Natural killer cell treated with Interleukin-12 subunit alpha and Interleukin-12 subunit beta and Interleukin-15 and Interleukin-18, amount 100 ng/mL, for 72 hours (primary cell): Measurements from ENCODE around the gene CHRNA5. TPM values are rescaled to one million over a fixed set of nuclear protein-coding genes. Genes with fewer than 3 reads are reported as not detected.

Experiments used
- ATAC-seq, 2 donors: fragments of 150-1000 bp; cut with Tn5 transposase in 1 of 2; sonication (Bioruptor Pico), chemical (Tn5 transposase) in 1 of 2; 2 replicates each; pipeline ENCODE4 v1.10.0; 2021
- DNase-seq: peaks from one replicate; pipeline ENCODE4 v3.0.0; 2022; ENCODE audit warnings: low spot score
- H3K27ac Mint-ChIP-seq, 2 donors: 1 replicate in 1 of 2; 2 replicates in 1 of 2; pipeline ENCODE4 v1.8.0; 2022; ENCODE audit warnings: mixed read lengths in 2 of 2, mild to moderate bottlenecking in 1 of 2, moderate library complexity in 1 of 2
- H3K27me3 Mint-ChIP-seq, 2 donors: 1 replicate in 1 of 2; 2 replicates in 1 of 2; pipeline ENCODE4 v1.8.0; 2022; ENCODE audit warnings: mixed read lengths in 2 of 2
- H3K36me3 Mint-ChIP-seq: one replicate; pipeline ENCODE4 v1.8.0; 2022; ENCODE audit warnings: mixed read lengths
- H3K4me1 Mint-ChIP-seq, 2 donors: 1 replicate in 1 of 2; 2 replicates in 1 of 2; pipeline ENCODE4 v1.8.0; 2022; ENCODE audit warnings: low read depth in 2 of 2, mixed read lengths in 2 of 2, mild to moderate bottlenecking in 1 of 2
- H3K4me3 Mint-ChIP-seq: one replicate; pipeline ENCODE4 v1.8.0; 2022; ENCODE audit warnings: mixed read lengths
- H3K9me3 Mint-ChIP-seq: 2 replicates; pipeline ENCODE4 v1.8.0; 2022; ENCODE audit warnings: mixed read lengths
- total RNA-seq, 2 donors: library from RNA; stranded (reverse); gene quantifications; one replicate each; pipeline ENCODE4 v1.2.3, GENCODE V29; 2022

CHRNA5 gene
- total RNA-seq, 2 donors from 2014 or later = 4.4 to 9.0 TPM

DNA sequence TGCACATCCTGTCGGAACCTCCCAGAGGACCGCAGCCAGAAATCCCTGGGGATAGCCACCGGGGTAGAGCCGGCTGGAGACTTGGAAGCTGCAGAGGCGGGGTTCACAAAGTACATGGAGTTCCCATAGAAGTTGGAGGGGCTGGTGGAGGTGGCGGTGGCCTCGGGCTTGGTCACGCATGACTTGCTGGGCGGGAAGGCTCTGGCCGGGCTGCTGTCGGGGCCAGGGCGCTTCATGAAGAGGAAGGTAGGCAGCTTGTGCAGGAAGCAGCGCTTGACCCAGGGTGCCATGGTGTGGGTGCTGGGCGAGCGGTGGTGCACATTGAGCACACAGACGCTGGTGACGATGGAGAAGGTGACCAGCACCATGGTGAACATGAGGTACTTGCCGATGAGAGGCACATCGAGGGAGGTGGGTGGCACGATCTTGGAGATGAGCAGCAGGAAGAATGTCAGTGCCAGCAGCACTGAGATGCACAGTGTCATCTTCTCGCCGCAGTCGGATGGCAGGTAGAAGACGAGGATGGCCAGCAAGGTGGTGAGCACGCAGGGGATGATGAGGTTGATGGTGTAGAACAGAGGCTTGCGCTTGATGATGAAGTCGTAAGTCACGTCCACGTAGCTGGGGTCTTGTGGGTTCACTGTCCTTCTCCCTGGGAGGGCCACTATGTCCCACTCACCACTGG lies 63.9 kb downstream of the CHRNA5 start:
- ATAC-seq = no peak
- no peak for DNase-seq
- Mint-ChIP-seq H3K9me3 (no peaks in the 10 kb centered on the region), H3K27me3 (peaks cover 16 to 43% of the 10 kb centered on the region in 2 donors), H3K4me1 (no peaks in the 10 kb centered on the region), H3K36me3 (no peaks in the 10 kb centered on the region), H3K4me3 (no peak overlapping the region), H3K27ac (no peak overlapping the region)

DNA sequence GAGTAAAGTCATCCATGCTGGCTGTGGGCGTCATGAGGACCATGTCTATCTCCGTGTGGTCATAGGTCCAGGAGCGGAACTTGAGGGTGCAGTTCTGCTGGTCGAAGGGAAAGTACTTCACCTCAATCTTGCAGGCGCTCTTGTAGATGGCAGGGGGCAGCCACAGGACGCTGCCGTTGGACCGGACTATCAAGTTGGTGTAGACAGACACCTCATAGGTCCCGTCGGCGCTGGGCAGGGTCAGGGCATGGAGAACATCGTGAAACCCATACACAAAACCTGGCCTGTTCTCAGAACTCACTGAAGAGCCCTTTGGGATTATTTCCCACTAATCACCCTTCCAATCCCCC lies 64.4 kb downstream of the CHRNA5 start:
- Mint-ChIP-seq H3K4me3 (no peak overlapping the region), H3K27ac (no peak overlapping the region), H3K36me3 (no peaks in the 10 kb centered on the region), H3K27me3 (peaks cover 15 to 38% of the 10 kb centered on the region in 2 donors), H3K4me1 (no peaks in the 10 kb centered on the region), H3K9me3 (no peaks in the 10 kb centered on the region)
- DNase-seq (no peak), ATAC-seq (no peak)

DNA sequence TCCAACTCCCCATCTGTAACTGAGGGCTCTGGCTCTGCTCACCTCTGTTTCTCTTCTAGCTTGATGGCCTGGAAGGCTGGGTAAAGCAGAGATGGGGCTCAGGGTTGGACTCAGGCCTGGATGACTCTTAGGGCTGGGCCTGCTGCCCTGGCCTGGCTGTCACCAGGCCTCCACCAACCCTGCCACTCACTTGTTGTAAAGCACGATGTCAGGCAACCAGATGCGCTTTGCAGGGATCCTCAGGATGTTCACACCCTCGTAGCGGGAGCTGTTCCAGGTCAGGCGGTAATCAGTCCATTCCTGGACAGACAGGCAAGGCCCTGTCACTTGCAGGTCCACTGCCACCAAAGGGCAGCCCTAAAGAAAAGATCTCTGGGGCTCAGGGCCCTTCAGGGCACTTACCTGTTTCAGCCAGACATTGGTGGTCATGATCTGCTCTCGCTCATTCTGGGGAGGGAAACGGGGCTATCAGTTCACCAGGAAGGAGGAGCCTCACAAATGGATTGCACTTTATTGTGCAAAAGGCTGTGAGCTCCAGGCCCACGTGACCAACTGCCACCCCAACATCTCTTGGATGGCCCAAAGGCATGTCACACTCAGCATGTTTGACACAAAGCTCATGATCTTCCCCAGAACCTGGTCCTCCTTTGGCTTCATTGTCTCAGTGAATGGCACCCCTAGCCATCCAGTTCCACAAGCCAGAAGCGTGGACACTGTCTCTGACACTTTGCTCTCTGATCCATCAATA lies 65.7 kb downstream of the CHRNA5 start:
- Mint-ChIP-seq H3K4me3 (no peak overlapping the region), H3K4me1 (no peaks in the 10 kb centered on the region), H3K36me3 (no peaks in the 10 kb centered on the region), H3K27ac (no peak overlapping the region), H3K9me3 (no peaks in the 10 kb centered on the region), H3K27me3 (peaks cover 15 to 36% of the 10 kb centered on the region in 2 donors)
- ATAC-seq (no peak), DNase-seq (no peak)

DNA sequence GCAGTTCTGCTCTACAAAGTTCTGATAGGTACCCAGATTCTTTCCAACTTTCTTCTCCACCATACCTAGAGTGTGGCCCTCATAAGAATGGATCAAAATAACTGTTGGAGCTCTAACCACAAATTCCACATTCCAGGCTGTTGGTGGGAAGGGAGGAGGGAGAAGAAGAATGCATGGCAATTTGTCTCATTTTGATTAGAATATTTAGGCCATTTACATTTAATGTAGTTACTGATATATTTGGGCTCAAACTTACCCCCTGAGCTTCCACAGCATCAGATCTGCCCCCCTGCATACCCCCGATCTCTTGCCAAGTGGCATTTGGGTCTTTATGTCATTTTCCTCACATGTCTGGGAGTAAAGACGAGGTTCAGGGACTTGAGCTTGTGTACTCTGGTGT lies 68.0 kb downstream of the CHRNA5 start:
- H3K4me3 Mint-ChIP-seq = no peak overlapping the region
- H3K27me3 Mint-ChIP-seq = peaks cover 15 to 21% of the 10 kb centered on the region in 2 donors
- H3K4me1 Mint-ChIP-seq = no peaks in the 10 kb centered on the region
- H3K27ac Mint-ChIP-seq = no peak overlapping the region
- ATAC-seq (no peak), DNase-seq (no peak)
- no peaks in the 10 kb centered on the region for H3K36me3 Mint-ChIP-seq
- no peaks in the 10 kb centered on the region for H3K9me3 Mint-ChIP-seq

DNA sequence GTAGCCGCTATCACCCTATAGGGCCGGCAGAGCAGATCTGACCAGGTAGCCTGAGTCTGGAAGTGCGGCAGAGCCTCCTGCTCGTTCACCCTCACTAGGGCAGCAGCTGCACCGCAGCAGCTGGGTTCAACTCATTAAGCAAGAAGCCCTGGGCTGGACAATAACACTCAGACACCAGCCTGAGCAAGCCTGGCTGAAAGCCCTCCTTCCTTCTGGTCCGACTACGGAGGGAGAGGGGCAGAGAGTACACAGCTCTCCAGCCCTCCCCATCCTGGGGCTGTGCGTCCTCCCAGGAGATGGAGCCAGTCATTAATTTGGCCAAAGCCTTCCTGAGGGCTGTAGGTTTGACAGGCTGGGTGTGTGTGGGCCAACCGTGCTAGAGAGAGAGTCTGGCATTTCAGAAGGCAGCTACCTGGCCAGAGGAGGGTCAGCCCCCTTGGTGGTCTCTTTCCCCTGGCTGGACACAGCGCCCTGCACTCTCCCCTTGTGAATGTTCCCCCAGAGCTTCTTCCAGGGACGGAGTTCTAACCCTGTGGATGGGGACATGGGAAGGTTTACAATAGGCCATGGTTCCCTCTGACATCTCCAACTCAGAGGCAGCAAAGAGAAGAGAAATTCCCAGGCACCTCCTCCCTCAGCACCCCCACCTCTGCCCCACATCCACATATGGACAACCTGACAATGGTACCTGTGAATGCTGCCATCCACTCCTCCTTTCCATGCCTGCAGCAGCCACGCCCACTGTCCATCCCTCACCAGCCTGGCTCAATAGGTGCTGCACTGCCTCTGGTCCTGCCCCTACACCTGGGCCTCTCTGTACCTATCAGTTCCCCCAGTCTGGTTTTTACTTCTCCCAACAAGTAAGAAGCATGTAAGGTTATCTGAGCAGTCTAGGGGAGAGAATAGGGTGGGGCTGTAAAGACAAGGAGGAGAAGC lies 69.2 kb downstream of the CHRNA5 start:
- no peak overlapping the region for H3K4me3 Mint-ChIP-seq
- no peaks in the 10 kb centered on the region for H3K9me3 Mint-ChIP-seq
- no peaks in the 10 kb centered on the region for H3K36me3 Mint-ChIP-seq
- H3K27me3 Mint-ChIP-seq = peaks cover 6 to 10% of the 10 kb centered on the region in 2 donors
- ATAC-seq = no peak
- H3K4me1 Mint-ChIP-seq = no peaks in the 10 kb centered on the region
- no peak overlapping the region for H3K27ac Mint-ChIP-seq
- no peak for DNase-seq

DNA sequence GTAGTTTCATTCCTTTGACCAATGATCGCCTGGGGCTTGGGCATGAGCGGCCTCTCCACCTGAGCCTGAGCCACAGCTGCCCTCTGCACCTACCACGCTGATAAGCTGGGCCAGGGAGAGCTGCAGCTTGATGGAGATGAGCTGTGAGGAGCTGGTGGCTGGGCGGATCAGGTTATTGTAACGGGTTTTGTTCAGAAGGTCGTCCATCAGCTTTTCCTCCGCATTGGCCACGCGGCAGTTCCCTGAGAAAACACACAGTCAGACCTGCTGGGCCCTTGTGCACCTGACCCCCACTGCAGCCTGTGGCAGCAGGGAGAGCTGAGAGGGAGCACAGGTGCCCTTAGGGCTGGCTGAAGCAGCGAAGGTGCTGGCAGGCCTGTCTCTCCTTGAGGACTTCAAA lies 70.0 kb downstream of the CHRNA5 start:
- Mint-ChIP-seq H3K4me1 (no peaks in the 10 kb centered on the region), H3K27me3 (peaks cover 6 to 10% of the 10 kb centered on the region in 2 donors), H3K36me3 (no peaks in the 10 kb centered on the region), H3K9me3 (no peaks in the 10 kb centered on the region), H3K27ac (no peak overlapping the region), H3K4me3 (no peak overlapping the region)
- DNase-seq = no peak
- ATAC-seq = no peak

DNA sequence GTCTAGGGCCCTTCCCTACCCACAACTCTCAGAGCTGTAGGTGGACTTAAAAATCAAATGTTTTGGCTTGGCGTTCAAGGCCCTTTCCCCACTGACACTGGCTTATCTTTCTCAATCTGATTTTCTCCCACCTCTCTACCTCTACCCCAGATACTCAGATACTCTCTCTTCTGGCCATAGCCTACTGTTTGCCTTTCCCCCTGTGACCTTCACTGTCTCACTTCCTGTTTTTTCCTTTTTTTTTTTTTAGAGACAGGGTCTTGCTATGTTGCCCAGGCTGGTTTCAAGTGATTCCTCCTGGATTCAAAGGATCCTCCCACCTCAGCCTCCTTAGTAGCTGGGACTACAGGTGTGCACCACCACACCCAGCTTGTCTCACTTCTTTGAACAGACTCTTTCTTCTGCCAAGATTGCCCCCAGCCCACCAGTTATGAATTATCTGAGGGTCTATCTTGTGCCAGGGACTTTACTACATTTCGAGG lies 71.1 kb downstream of the CHRNA5 start:
- Mint-ChIP-seq H3K4me3 (no peak overlapping the region), H3K9me3 (no peaks in the 10 kb centered on the region), H3K27ac (no peak overlapping the region), H3K36me3 (no peaks in the 10 kb centered on the region), H3K4me1 (peaks cover 0 to 2% of the 10 kb centered on the region in 2 donors), H3K27me3 (peaks cover 9 to 10% of the 10 kb centered on the region in 2 donors)
- ATAC-seq (no peak), DNase-seq (no peak)

DNA sequence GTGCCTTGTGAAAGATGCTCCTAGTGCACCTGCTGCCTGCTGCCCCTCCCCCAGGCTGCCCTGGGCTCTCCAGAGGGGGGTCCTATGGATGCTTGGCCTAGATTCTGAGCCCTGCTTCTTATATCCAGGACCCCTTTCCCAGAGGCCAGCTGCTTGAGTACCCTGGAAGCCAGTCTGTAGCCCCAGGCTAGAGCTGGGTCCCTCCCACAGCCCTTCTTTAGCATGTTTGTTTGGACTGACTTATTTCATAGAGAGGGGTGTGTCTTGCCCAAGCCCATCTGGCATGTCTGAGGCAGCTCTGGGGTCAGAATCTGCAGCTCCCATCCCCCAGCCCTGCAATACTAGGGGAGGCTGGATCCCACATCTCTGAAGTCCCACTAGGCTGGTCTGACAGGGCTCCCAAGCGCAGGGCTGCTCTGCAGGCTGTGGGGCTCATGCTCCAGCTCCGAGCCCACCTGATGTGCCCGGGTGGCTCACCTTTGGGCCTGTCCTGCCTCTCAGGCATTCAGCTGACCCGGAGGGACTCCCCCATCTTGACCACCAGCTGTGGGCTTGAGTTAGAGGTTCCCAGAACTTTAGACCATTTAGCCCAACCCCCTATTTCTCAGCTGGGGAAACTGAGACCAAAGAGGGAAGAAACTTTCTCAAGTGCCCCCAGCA lies 72.6 kb downstream of the CHRNA5 start:
- no peaks in the 10 kb centered on the region for H3K9me3 Mint-ChIP-seq
- H3K27me3 Mint-ChIP-seq = peaks cover 8 to 12% of the 10 kb centered on the region in 2 donors
- ATAC-seq = no peak
- H3K4me1 Mint-ChIP-seq = peaks cover 0 to 3% of the 10 kb centered on the region in 2 donors
- no peaks in the 10 kb centered on the region for H3K36me3 Mint-ChIP-seq
- no peak overlapping the region for H3K27ac Mint-ChIP-seq
- DNase-seq = no peak
- H3K4me3 Mint-ChIP-seq = no peak overlapping the region

DNA sequence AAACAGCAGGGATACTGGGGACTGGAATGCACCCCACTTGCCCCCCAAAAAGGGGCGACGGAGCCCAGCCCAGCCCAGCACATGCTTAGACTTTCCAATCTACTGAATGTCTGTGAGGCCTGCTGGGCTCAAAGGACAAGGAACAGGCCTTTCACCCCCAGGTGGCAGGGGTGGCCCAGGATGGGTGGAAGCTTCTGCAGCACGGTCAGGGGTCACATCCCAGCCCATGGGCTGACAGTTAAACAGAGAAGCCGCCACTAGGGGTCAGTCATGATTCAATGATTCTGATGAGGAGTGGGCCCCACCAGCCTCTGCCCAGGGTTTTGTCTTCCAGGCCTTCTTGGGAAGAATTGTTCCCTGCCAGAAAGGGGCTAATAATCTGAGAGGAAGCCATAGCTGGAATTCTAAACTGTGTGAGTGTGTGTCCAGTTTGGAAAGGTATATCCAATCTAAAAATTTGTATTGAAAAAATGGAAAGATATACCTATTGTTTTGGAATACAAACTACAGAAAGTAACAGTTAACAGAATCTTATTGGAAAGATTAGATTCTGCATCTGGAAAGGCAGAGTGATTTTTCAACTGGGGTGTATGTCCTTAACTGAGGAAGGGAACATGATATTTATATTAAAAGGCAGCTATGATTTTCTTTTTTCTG lies 73.5 kb downstream of the CHRNA5 start:
- Mint-ChIP-seq H3K4me1 (peaks cover 0 to 3% of the 10 kb centered on the region in 2 donors), H3K4me3 (no peak overlapping the region), H3K9me3 (no peaks in the 10 kb centered on the region), H3K36me3 (no peaks in the 10 kb centered on the region), H3K27ac (no peak overlapping the region), H3K27me3 (peaks cover 5 to 7% of the 10 kb centered on the region in 2 donors)
- ATAC-seq = no peak
- DNase-seq = no peak

DNA sequence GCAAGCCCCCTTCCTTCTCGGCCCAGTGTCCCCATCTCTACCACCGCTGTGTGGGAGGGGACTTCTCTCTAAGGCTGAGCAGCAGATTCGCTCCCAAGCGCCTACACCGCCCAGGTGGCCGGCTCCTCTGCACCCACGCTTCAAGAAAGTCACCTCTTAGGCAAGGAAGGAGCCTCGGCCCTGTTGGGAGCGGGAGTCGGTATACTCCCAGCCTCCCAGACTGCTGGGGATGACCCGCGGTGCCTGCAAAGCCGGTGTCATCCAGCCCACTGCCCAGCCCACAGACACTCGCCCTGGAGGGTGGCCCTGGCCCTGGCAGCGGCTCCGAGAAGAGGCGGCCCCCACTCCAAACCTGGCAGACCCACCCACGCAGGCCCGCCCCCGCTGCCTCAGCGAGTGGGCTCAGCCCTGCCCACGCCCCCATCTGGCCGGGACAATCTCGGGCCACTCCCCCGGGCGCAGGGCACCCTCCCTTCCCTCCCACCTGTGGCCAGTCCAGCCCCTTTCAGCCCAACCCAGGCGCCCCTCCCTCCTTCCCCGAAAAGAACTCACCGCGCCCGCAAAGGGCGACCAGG lies 75.3 kb downstream of the CHRNA5 start:
- Mint-ChIP-seq H3K9me3 (no peaks in the 10 kb centered on the region), H3K36me3 (no peaks in the 10 kb centered on the region), H3K4me1 (peaks cover 0 to 3% of the 10 kb centered on the region in 2 donors), H3K4me3 (no peak overlapping the region), H3K27me3 (peaks cover 5 to 7% of the 10 kb centered on the region in 2 donors), H3K27ac (no peak overlapping the region)
- DNase-seq (no peak), ATAC-seq (peak; percentile 11 to 34)

DNA sequence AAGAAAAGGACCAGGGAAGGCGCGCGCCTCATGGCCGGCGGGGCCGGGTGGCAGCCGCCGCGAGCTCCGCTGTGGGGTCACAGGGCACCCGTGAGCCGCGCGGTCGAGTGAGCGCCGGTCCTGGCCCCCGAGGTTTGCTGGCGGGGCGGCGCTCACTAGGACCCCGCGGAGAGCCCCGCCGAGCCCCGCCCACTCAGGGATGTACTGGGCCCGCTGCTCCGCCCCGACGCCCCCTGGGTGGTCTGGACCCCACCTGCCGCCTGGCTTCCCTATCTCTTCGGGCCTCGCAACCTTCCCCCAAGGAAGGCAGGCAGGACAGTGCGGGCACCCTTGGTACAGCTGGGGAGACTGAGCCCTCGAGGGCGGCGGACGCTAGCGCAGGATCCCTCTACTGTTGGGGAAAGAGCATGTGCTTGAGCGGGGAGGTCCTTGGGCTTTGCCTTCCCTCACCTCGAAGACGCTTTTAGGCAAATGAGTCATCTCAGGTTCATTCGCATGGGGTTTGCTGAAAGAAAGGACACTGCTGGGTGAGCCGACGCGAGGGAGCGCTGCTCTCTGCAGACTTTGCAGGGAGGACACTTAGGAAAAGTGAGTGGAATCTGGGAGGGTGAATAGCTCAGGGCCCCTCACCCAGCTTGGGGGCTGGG lies 75.9 kb downstream of the CHRNA5 start, which contains the start of gene CHRNB4:
Gene CHRNB4, minus strand, starts transcription at position 109 of the 647 bp plus-strand sequence. Its CDS starts 77 bp downstream, at position 32.
- DNase-seq = no peak
- peaks cover 5 to 6% of the 10 kb centered on the region in 2 donors for H3K27me3 Mint-ChIP-seq
- no peaks in the 10 kb centered on the region for H3K9me3 Mint-ChIP-seq
- H3K4me3 Mint-ChIP-seq = peak within 1 kb of the TSS; percentile 34
- no peaks in the 10 kb centered on the region for H3K36me3 Mint-ChIP-seq
- peak; percentile 48 to 62 for ATAC-seq
- H3K27ac Mint-ChIP-seq = no peak within 1 kb of the TSS
- H3K4me1 Mint-ChIP-seq = peaks cover 0 to 3% of the 10 kb centered on the region in 2 donors

DNA sequence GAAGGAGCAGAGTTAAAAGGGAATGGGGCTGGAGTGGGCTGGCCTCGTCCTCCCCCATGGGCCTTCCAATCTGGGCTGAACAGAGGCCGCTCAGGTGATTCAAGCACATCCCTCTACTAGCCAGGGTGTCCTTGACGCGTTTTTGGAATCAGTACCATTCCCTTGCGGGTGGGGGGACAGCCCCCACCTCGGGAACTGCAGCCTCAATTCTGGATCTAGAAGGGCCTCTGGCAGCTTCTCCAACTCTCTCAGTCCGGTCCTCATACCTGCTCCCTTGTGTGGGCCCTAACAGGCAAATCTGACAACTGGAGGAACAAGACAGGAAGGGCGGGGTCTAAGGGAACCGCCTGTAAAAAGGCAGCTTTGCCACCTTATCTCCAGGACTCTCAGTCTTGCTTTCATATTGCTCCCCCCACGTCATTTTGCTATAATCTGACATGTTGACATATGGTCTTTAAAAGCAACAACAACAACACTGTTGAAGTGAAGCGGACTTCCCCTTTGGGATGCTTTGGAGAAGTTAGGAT lies 76.5 kb downstream of the CHRNA5 start:
- ATAC-seq (no peak), DNase-seq (no peak)
- no peaks in the 10 kb centered on the region for H3K36me3 Mint-ChIP-seq
- peaks cover 0 to 3% of the 10 kb centered on the region in 2 donors for H3K4me1 Mint-ChIP-seq
- no peaks in the 10 kb centered on the region for H3K9me3 Mint-ChIP-seq
- H3K27ac Mint-ChIP-seq = no peak overlapping the region
- peak overlapping the region; percentile 34 for H3K4me3 Mint-ChIP-seq
- H3K27me3 Mint-ChIP-seq = peaks cover 3 to 5% of the 10 kb centered on the region in 2 donors
